GM19438 (cell line): ENCODE data around the gene SLC7A4.
"Not testable (repeated sequence)": the region's sequence is repeated elsewhere in the genome, so short reads cannot be mapped to it uniquely, and the experiment has no call there.

Experiments used
- ATAC-seq: cut with Tn5 transposase; IDR thresholded peaks from one replicate; pipeline ENCODE4 v1.9.1; 2021; ENCODE audit warnings: low read depth; ENCODE audit not compliant: unreplicated experiment

SLC7A4 gene

GRCh38 chr22:21032037-21032867 lies at the start of gene SLC7A4:
SLC7A4 (minus strand) TSS chr22:21032561; CDS start chr22:21031812, 749 bp downstream.
- no peak for ATAC-seq

GRCh38 chr22:21080435-21081137 lies 48.2 kb upstream of the SLC7A4 start:
- no peak for ATAC-seq

GRCh38 chr22:21079493-21079892 lies 47.1 kb upstream of the SLC7A4 start:
- ATAC-seq: no peak

- ATAC-seq: no peak
Observed at GRCh38 chr22:21078916-21079315, 46.6 kb upstream of the SLC7A4 start.

- ATAC-seq: no peak
Observed at GRCh38 chr22:21077884-21078508, 45.6 kb upstream of the SLC7A4 start.

- ATAC-seq: no peak
Observed at GRCh38 chr22:21076912-21077625, 44.7 kb upstream of the SLC7A4 start.

- ATAC-seq: no peak
Observed at GRCh38 chr22:21075516-21076138, 43.3 kb upstream of the SLC7A4 start.

- no peak for ATAC-seq
Observed at GRCh38 chr22:21074102-21074715, 41.8 kb upstream of the SLC7A4 start.

- ATAC-seq: no peak
Observed at GRCh38 chr22:21073482-21073881, 41.1 kb upstream of the SLC7A4 start.

GRCh38 chr22:21073023-21073422 lies 40.7 kb upstream of the SLC7A4 start:
- ATAC-seq: no peak

GRCh38 chr22:21071796-21072195 lies 39.4 kb upstream of the SLC7A4 start:
- ATAC-seq: not testable (repeated sequence)

GRCh38 chr22:21070690-21071615 lies 38.6 kb upstream of the SLC7A4 start:
- ATAC-seq: no peak

- no peak for ATAC-seq
Observed at GRCh38 chr22:21069375-21069774, 37.0 kb upstream of the SLC7A4 start.

GRCh38 chr22:21068681-21069276 lies 36.4 kb upstream of the SLC7A4 start:
- no peak for ATAC-seq

- no peak for ATAC-seq
Observed at GRCh38 chr22:21067901-21068680, 35.7 kb upstream of the SLC7A4 start.

- ATAC-seq: no peak
Observed at GRCh38 chr22:21067075-21067900, 34.9 kb upstream of the SLC7A4 start.
